Measurements from ENCODE around the gene ALDH3B2. TPM values are rescaled to one million over a fixed set of nuclear protein-coding genes. Genes with fewer than 3 reads are reported as not detected.

ALDH3B2 gene
- total RNA-seq, 4 donors from 2014 or later = not detected

GRCh38 chr11:67630943-67631331 is 43.5 kb downstream of the ALDH3B2 start:
- DNase-seq (peak in 1 of 2 donors; percentile 1), ATAC-seq (no peak)
- intact Hi-C loops (cut with DNase I; ENCODE audit: low total_unique reads) = loop anchor here (1.0 to 5.0 kb wide), 3 partner anchors 25 to 176 kb away; partner anchors contain the start of gene NDUFV1
- H3K9me3 ChIP-seq = no peaks in the 10 kb centered on the region
- H3K36me3 ChIP-seq = no peaks in the 10 kb centered on the region
- no peaks in the 10 kb centered on the region for H3K27me3 ChIP-seq
- in situ Hi-C loops (cut with MboI; ENCODE audit: low sequenced_read_pairs in 4 of 4) = no loop called here
- H3K27ac ChIP-seq = peak overlapping the region; percentile 89 to 95 (median 90)
- peak in 2 of 5 experiments; percentile 5 to 6 for TF ChIP-seq CTCF (IDR thresholded peaks at IDR 0.05 in 4 of 5, conservative IDR thresholded peaks at IDR 0.05 in 1 of 5)
- no peak for TF ChIP-seq POLR2A (IDR thresholded peaks at IDR 0.05)
- peak overlapping the region; percentile 71 to 98 (median 82) for H3K4me3 ChIP-seq
- peaks cover 5% of the 10 kb centered on the region in 2 donors for H3K4me1 ChIP-seq

- peaks cover 5% of the 10 kb centered on the region in 2 donors for H3K4me1 ChIP-seq
- DNase-seq = peak; percentile 97 to 98
- peak; percentile 51 to 79 (median 71) for TF ChIP-seq CTCF (IDR thresholded peaks at IDR 0.05 in 4 of 5, conservative IDR thresholded peaks at IDR 0.05 in 1 of 5)
- peak; percentile 54 to 56 for TF ChIP-seq POLR2A (IDR thresholded peaks at IDR 0.05)
- intact Hi-C loops (cut with DNase I; ENCODE audit: low total_unique reads) = loop anchor here (1.0 to 5.0 kb wide), 3 partner anchors 24 to 177 kb away; partner anchors contain the start of gene NDUFV1
- H3K9me3 ChIP-seq = no peaks in the 10 kb centered on the region
- ATAC-seq = peak; percentile 81 to 84
- in situ Hi-C loops (cut with MboI; ENCODE audit: low sequenced_read_pairs in 4 of 4) = no loop called here
- no peaks in the 10 kb centered on the region for H3K27me3 ChIP-seq
- H3K27ac ChIP-seq = peak overlapping the region; percentile 89 to 98 (median 92)
- peak overlapping the region; percentile 71 to 98 (median 82) for H3K4me3 ChIP-seq
- no peaks in the 10 kb centered on the region for H3K36me3 ChIP-seq
Observed at GRCh38 chr11:67630228-67630942, 44.0 kb downstream of the ALDH3B2 start.

- Histone ChIP-seq H3K4me1 (peaks cover 5% of the 10 kb centered on the region in 2 donors), H3K36me3 (no peaks in the 10 kb centered on the region), H3K4me3 (peak within 1 kb of the TSS; percentile 71 to 98 (median 82)), H3K27ac (peak within 1 kb of the TSS; percentile 89 to 98 (median 92)), H3K9me3 (no peaks in the 10 kb centered on the region), H3K27me3 (no peaks in the 10 kb centered on the region)
- ATAC-seq (peak; percentile 76 to 82), DNase-seq (peak; percentile 48 to 77)
- in situ Hi-C loops (cut with MboI; ENCODE audit: low sequenced_read_pairs in 4 of 4) = no loop called here
- intact Hi-C loops (cut with DNase I; ENCODE audit: low total_unique reads) = loop anchor here (1.0 to 5.0 kb wide), 3 partner anchors 23 to 178 kb away; partner anchors contain the start of gene NDUFV1
- TF ChIP-seq CTCF (IDR thresholded peaks at IDR 0.05 in 4 of 5, conservative IDR thresholded peaks at IDR 0.05 in 1 of 5) = peak; percentile 78 to 92 (median 89)
- peak; percentile 61 to 65 for TF ChIP-seq POLR2A (IDR thresholded peaks at IDR 0.05)
Observed at GRCh38 chr11:67629386-67630227, 44.8 kb downstream of the ALDH3B2 start, which contains the start of gene NUDT8. TSS of gene NUDT8 (minus strand) at chr11:67629937. CDS start at chr11:67629911, 26 bp downstream.

GRCh38 chr11:67628710-67629385 is 45.6 kb downstream of the ALDH3B2 start:
- in situ Hi-C loops (cut with MboI; ENCODE audit: low sequenced_read_pairs in 4 of 4) = no loop called here
- Histone ChIP-seq H3K9me3 (no peaks in the 10 kb centered on the region), H3K4me1 (peaks cover 5% of the 10 kb centered on the region in 2 donors), H3K27me3 (no peaks in the 10 kb centered on the region), H3K36me3 (no peaks in the 10 kb centered on the region), H3K4me3 (peak overlapping the region; percentile 71 to 80 (median 77)), H3K27ac (peak overlapping the region; percentile 89 to 98 (median 92))
- no peak for ATAC-seq
- no peak for DNase-seq
- TF ChIP-seq CTCF (IDR thresholded peaks at IDR 0.05 in 4 of 5, conservative IDR thresholded peaks at IDR 0.05 in 1 of 5) (no peak), POLR2A (IDR thresholded peaks at IDR 0.05) (no peak)
- intact Hi-C loops (cut with DNase I; ENCODE audit: low total_unique reads) = no loop called here

All from gastrocnemius medialis (tissue), 4 donors.